Stimulated activated CD4-positive, alpha-beta T cell treated with anti-CD3 and anti-CD28 coated beads, Interleukin-2, amount 100 ng/mL, for 48 hours (primary cell): ENCODE data around the gene M6PR.
"Not testable (repeated sequence)": the region's sequence is repeated elsewhere in the genome, so short reads cannot be mapped to it uniquely, and the experiment has no call there.

Source experiments
- DNase-seq, 2 donors: peaks; one replicate each; pipeline ENCODE4 v3.0.0-alpha.2; 2020

The M6PR gene

GRCh38 chr12:8911606-8912268, 37.7 kb downstream of the M6PR start:
- no peak for DNase-seq

- DNase-seq, result no peak
Observed at GRCh38 chr12:8909752-8910151, 39.7 kb downstream of the M6PR start.

- no peak for DNase-seq
Observed at GRCh38 chr12:8907513-8907912, 41.9 kb downstream of the M6PR start.

GRCh38 chr12:8906266-8907180, 42.9 kb downstream of the M6PR start:
- no peak for DNase-seq

GRCh38 chr12:8905546-8905945, 43.9 kb downstream of the M6PR start:
- DNase-seq, result no peak

- DNase-seq, result no peak
Observed at GRCh38 chr12:8904665-8905064, 44.8 kb downstream of the M6PR start.

GRCh38 chr12:8903646-8904045, 45.8 kb downstream of the M6PR start:
- DNase-seq, result no peak

- not testable (repeated sequence) for DNase-seq
Observed at GRCh38 chr12:8902703-8903102, 46.7 kb downstream of the M6PR start.

GRCh38 chr12:8899830-8900229, 49.6 kb downstream of the M6PR start:
- DNase-seq, result no peak

GRCh38 chr12:8897081-8897480, 52.4 kb downstream of the M6PR start:
- DNase-seq, result no peak

- no peak for DNase-seq
Observed at GRCh38 chr12:8894986-8895385, 54.5 kb downstream of the M6PR start.

GRCh38 chr12:8894378-8894777, 55.1 kb downstream of the M6PR start:
- DNase-seq, result no peak

- no peak for DNase-seq
Observed at GRCh38 chr12:8891976-8892375, 57.5 kb downstream of the M6PR start.
